HepG2 (cell line): ENCODE measurements around the gene CDH22. TPM values are rescaled to one million over a fixed set of nuclear protein-coding genes. Genes with fewer than 3 reads are reported as not detected.
A peak's percentile ranks its signal among the peaks of the same experiment; 100 is the strongest.

ENCODE experiments used
- ARHGAP35 ChIP-seq: sonication (generic); formaldehyde crosslinking; IDR thresholded peaks from 2 replicates; pipeline ENCODE4 v1.9.0; 2022; ENCODE audit warnings: mild to moderate bottlenecking, inconsistent platforms, moderate library complexity, missing genetic modification reagents, borderline replicate concordance
- KIAA2018 ChIP-seq: sonication (generic); formaldehyde crosslinking; IDR thresholded peaks from 2 replicates; pipeline ENCODE4 v1.5.0; 2020; ENCODE audit warnings: mild to moderate bottlenecking, missing genetic modification reagents, borderline replicate concordance
- MED1 ChIP-seq: sonication (generic); formaldehyde crosslinking; IDR thresholded peaks from 2 replicates; pipeline ENCODE4 v1.4.0; 2020; ENCODE audit warnings: missing genetic modification reagents
- TBX2 ChIP-seq: sonication (generic); formaldehyde crosslinking; IDR thresholded peaks from 2 replicates; pipeline ENCODE4 v1.5.0; 2020; ENCODE audit warnings: missing genetic modification reagents, mild to moderate bottlenecking, borderline replicate concordance
- ZNF318 ChIP-seq: sonication (generic); formaldehyde crosslinking; IDR thresholded peaks from 2 replicates; pipeline ENCODE4 v1.4.0; 2020; ENCODE audit warnings: mild to moderate bottlenecking, missing genetic modification reagents
- ZNF562 ChIP-seq: sonication (generic); formaldehyde crosslinking; IDR thresholded peaks from 2 replicates; pipeline ENCODE4 v1.8.0; 2022; ENCODE audit warnings: missing genetic modification reagents, borderline replicate concordance
- ZNF614 ChIP-seq: IDR thresholded peaks from 2 replicates; pipeline ENCODE4 v1.6.1; 2018; ENCODE audit warnings: missing biosample characterization, missing genetic modification reagents, inconsistent platforms, borderline replicate concordance
- ZNF687 ChIP-seq: sonication (generic); formaldehyde crosslinking; IDR thresholded peaks from 2 replicates; pipeline ENCODE4 v1.5.1; 2020; ENCODE audit warnings: mild to moderate bottlenecking, missing genetic modification reagents, moderate library complexity
- polyA plus RNA-seq, 8 experiments: library from polyadenylated mRNA; depleted of rRNA in 3 of 8; stranded (reverse) in 7 of 8; unstranded in 1 of 8; fragments of >200 nt; fragmentation: Illumina TruSeq in 4 of 8; extraction: Trizol in 4 of 8; gene quantifications; 2 replicates each; pipeline versions ENCODE4 v1.2.1 to v1.2.3, GENCODE V29; 2011 to 2016; ENCODE audit warnings: low read depth in 4 of 8, missing spikeins in 1 of 8, mixed read lengths in 1 of 8; ENCODE audit not compliant: insufficient read depth in 1 of 8
- total RNA-seq, 5 experiments: library from RNA; depleted of rRNA; stranded (reverse); fragments of >200 nt; fragmentation: Illumina TruSeq; extraction: Trizol; gene quantifications; 2 replicates each; pipeline ENCODE4 v1.2.3, GENCODE V29; 2016; ENCODE audit warnings: low read depth in 1 of 5

The CDH22 gene
- total and polyA plus RNA-seq, 2 of the 13 experiments (the other 11 are each of a cell fraction or from before 2014, with no cell fraction given) = not detected

- TF ChIP-seq ZNF562 (CRISPR knock-in tag) = no peak
- TF ChIP-seq ARHGAP35 (CRISPR knock-in tag) = 0 out of 2 replicates have a peak, but pooled peaks have one; percentile 46
- no peak for TF ChIP-seq ZNF614 (CRISPR knock-in tag)
- TF ChIP-seq ZNF687 (CRISPR knock-in tag) = peak; percentile 21; the same call in 1 of the 2 replicates
- no peak for TF ChIP-seq KIAA2018 (CRISPR knock-in tag)
- peak; percentile 64 for TF ChIP-seq TBX2
- TF ChIP-seq ZNF318 (CRISPR knock-in tag) = no peak
- no peak for TF ChIP-seq MED1 (CRISPR knock-in tag)
Measured at GRCh38 chr20:46230801-46231282, 77.5 kb downstream of the CDH22 start (continued).
